ENCODE measurements around the gene COX17.

The COX17 gene

GRCh38 chr3:119620899-119621298, 56.3 kb downstream of the COX17 start:
- no peak for DNase-seq (ENCODE audit: low spot score)
